Measurements from ENCODE around the gene LDLRAP1.
A peak's percentile ranks its signal among the peaks of the same experiment; 100 is the strongest.

LDLRAP1 gene

DNA sequence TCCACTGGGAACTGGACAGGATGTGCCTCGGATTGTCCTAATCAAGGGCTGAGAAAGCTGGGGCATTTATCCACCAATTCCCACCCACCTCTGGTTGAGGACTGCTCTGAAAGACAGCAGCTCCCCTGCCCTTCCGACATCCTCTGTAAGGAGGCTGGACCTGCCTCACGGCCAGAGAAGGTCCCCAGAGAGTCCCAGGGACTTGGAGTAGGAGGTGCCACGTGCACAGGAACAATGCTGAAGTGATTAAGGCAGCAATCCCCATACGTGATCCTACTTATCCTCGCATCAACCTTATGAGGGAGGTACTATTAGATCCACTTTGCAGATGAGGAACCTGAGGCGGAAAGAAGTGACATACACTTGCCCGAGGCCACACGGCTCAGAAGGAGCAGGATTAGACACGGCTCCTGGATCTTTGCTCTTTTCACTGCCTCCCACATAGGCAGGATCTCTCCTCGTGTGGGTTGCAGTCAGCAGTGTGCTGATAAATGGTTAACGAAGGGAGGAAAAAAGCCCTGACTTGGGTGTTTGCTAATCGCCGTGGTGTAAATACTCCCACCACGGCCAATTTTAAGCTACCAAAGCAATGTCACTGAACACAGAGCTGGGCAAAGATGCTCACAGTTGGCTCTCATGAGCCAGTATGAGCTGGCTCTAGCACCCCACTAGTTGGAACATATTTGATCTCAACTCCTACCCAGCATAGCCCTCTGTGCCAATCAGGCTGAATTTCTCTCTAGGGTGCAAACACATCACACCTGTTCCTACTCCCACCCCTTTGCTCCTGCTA is 18.6 kb upstream of the LDLRAP1 start:
- DNase-seq (ENCODE audit: low read depth) = no peak

DNA sequence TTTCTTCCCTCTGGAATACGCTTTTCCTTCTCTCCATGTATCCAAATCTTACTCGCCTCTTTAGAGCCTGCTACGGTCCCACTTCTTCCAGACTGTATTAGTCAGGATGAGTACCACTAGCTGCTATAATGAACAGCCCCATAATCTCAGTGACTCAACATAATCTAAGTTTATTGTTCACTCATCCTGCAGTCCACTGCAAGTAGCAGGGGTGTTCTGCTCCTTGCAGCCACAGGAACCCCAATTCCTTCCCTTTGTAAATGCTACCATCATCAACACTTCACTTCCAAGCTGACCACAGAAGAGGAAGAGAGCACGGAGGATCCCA is 18.1 kb upstream of the LDLRAP1 start:
- DNase-seq (ENCODE audit: low read depth) = no peak

- DNase-seq (ENCODE audit: low read depth) = no peak
Measured at GRCh38 chr1:25526753-25527152, 16.7 kb upstream of the LDLRAP1 start.

DNA sequence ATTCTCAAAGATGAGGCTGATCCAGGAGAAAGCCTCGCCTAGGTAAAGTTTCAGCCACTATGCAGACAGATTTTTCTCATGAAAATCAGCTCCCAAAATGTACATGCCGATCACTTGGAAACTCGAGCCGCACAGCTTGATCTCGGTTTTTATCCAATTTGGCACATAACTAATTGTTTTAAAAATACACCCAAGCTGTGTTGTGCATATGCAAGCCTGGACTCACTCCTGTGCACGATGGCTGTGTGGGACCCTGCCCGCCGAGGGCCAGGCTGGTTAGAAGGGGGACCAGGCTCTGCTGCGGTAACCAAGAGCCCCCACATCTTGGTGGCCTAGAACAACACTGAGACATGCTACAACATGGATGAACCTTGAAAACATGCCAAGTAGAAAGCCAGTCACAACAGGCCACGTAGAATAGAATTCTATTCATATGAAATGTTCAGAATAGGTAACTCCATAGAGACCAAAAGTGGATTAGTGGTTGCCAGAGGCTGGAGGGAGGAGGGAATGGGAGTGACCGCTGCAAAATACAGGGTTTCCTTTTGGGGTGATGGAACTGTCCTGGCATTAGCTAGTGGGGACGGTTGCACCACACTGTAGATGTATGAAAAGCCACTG is 16.1 kb upstream of the LDLRAP1 start:
- DNase-seq (ENCODE audit: low read depth) = no peak

DNA sequence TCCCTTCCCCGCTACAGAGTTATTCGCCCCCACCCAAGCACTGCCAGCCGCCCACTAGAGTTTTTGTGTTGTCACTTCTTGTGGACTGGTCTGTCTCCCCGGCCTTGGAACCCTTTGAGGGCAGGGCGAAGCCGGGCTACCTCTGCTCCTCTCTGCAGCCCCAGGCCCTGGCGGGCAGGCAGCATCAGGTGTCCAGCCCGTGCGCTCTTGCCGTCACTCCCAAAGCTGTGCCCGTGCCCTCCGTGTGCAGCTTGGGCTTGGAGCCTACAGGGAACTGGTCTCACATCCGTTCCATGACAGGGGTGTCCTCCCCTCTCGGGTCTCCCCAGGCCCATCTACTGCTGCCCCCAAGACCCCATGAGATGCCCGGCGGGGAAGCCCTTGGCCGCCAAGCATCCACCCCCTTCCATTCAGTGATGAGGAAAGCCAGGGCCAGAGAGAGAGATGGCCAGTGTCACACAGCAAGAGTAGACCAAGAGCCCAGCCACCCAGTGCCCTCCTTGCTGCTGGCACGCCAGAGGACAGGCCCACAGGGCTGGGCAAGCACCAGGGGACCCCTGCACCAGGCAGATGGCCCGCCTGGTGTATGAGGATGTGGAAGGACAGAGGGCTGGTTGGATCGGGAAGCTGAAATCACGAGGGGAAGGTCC is 15.3 kb upstream of the LDLRAP1 start:
- no peak for DNase-seq (ENCODE audit: low read depth)

DNA sequence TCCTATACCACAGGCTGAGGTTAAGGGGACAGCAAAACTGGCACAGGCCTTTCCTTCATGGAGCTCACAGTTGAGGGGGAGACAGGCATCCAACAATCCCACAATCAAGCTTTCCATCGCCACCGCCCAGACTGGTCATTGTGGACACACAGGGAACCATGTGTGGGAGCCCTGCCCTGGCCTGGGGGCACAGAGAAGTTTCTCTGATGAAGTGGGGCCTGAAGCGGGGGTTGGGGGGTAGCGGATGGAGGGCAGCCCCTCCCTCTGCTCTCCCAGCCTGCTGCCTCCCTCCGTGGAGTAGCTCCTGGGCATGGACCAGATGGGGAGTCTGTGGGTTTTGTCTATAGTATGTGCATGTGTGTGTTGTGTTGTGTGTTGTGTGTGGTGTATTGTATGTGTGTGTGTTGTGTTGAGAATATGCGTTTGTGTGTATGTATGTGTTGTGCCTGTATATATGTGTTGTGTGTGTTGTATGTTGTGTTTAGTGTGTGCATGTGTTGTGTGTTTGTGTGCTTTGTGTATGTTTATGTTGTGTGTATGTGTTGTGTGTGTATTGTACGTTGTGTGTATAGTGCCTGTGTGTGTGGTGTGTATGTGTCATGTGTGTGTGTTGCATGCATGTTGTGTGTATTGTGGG is 14.4 kb upstream of the LDLRAP1 start:
- DNase-seq (ENCODE audit: low read depth) = no peak

GRCh38 chr1:25529518-25530185 is 13.8 kb upstream of the LDLRAP1 start:
- DNase-seq (ENCODE audit: low read depth) = no peak

DNA sequence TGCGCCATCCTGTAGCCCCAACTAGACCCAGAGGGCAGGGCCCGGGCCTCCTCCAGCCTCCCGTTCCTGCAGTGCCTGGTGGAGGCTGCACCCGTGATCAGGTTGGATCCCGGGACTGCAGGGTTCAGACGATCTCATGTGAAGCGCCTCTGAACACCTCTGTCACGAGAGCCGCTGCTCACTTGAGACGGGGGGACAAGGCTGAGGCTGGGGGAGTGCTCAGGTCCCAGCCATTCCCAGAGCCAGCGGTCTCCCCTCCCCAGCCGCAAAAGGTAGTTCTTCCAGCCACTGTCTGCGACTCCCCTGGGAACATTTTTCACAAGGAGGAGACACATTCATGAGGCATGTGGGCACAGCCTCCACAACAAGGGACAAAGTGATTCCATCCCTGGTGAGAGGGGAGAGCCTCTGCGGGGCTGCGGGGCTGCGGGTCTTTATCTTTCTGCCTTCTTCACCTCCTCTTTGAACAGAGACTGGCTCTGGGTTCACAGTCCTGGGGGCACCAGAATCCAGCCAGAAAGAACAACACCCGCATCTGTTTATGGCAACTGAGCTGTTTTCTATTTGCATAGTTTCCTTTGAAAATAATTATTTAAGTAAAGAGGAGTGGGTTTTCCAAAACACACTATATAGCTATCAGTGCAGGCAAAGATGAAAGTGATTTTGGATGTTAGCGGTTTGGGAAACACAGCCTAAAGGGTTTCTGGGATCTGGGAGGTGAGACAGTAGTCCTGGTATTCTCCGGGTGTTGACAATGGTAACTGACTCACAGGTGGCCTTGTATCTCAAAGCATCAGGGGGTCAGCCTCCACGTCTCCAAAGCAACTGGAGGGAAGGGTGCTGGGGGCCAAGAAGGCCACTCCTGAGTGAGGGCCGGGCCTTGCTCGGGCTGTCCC is 13.0 kb upstream of the LDLRAP1 start:
- DNase-seq (ENCODE audit: low read depth) = no peak

GRCh38 chr1:25531082-25531461 is 12.3 kb upstream of the LDLRAP1 start:
- no peak for DNase-seq (ENCODE audit: low read depth)

GRCh38 chr1:25532970-25533369 is 10.4 kb upstream of the LDLRAP1 start:
- DNase-seq (ENCODE audit: low read depth) = no peak

- DNase-seq (ENCODE audit: low read depth) = no peak
Measured at GRCh38 chr1:25533775-25534409, 9.5 kb upstream of the LDLRAP1 start.

DNA sequence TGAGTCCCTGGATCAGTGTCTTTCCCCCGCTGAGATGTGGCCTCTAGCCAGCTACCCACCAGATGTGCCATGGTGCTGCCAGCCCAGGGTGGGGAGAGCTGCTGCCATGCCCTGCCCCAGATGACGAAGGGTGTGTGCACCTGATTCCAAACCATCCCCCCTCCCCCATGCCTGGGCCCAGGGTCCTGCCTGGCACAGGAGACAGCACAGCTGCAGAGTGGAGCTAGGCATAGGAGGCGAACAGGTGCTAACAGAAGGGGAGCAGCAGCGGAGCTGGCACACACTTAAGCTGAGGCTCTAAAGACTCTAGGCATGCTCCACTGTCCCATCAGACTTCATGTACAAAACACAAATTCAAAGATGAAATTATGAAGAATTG is 9.0 kb upstream of the LDLRAP1 start:
- DNase-seq (ENCODE audit: low read depth) = no peak

DNA sequence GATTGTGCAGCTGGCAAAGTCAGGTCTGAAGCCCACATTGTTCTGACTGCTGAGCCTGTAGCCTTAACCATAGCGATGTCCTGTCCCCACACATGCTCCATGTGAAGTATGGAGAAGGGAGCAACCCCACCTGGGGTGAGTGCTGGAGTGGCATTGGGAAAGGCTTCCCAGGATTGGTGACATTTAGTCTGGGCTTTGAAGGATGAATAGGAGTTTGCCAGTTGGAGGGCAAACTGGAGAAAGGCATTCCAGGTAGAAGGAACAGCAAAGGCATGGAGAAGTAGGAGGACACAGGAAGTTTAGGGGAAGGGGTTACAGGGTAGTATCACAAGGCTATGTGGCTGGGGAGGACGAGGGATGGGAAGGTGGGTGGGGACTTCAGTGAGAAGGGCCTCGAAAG is 7.3 kb upstream of the LDLRAP1 start:
- DNase-seq (ENCODE audit: low read depth) = no peak

DNA sequence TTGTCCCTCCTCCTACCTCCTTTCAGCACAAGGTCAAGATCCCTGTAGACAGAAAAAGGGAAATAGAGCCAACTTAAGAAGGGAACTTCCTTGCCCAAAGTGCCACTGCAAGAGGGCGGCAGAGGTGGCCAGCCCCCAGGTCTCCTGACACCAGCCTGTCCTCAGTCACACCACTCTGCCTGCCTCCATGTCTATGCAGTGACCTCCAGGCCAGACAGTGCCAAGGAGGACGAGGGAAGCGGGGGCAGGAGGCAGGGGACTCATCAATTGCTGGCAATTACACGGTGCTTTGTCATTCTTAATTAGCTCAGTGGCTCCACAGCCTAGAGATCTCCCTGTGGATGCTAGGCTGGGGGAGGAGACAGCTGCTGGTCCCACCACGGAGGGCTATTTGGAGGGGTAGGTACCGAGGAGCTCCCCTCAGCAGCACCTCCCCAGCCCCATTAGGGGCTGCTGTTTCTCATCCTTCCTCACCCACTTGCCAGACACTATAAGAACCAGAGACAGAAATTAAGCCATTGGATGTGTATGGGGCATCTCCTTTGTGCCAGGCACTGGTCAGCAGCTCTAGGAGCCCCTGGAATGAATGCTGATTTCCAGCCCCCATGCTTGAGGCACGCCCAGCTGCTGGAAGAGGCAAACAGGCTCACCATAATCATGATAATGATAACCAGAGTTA is 6.1 kb upstream of the LDLRAP1 start:
- DNase-seq (ENCODE audit: low read depth) = no peak

GRCh38 chr1:25538191-25538767 is 5.1 kb upstream of the LDLRAP1 start:
- DNase-seq (ENCODE audit: low read depth) = no peak

GRCh38 chr1:25540750-25541342 is 2.6 kb upstream of the LDLRAP1 start:
- no peak for DNase-seq (ENCODE audit: low read depth)

DNA sequence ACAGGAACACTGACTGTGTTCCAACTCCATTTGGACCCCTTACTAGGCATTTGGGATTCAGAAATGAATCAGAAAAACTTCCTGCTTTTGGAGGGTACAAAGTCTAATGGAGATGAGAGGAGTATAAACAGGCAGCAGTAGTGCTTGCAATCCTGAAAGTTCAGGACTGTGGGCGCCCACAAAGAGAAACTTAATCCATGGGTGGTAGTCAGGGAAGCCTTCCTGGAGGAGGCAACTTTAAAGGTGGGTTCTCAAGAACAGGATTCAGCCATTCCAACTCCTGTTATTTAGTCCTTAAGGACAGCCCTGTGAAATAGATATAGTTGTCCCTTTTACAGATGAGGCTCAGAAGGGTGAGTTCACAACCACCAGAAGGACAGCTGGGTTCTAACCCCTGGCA is 2.0 kb upstream of the LDLRAP1 start:
- DNase-seq (ENCODE audit: low read depth) = no peak

- DNase-seq (ENCODE audit: low read depth) = peak; percentile 38
Measured at GRCh38 chr1:25541889-25542658, 1.3 kb upstream of the LDLRAP1 start.

GRCh38 chr1:25543005-25543424 is 391 bp upstream of the LDLRAP1 start:
- DNase-seq (ENCODE audit: low read depth) = no peak

Measured in EH (cell line).